A673 (cell line): ENCODE results near the gene TRIM29.

ENCODE experiments used
- CTCF ChIP-seq: fragments of 300-800, 200-600 bp; sonication (generic); conservative IDR thresholded peaks from 2 replicates; pipeline ENCODE4 v1.5.1; 2017; ENCODE audit warnings: low read depth, mild to moderate bottlenecking, antibody characterized with exemption, low read length, moderate library complexity, mixed read lengths
- EZH2 ChIP-seq: fragments of 200-600 bp; sonication (generic); IDR thresholded peaks from 2 replicates; pipeline ENCODE4 v1.6.1; 2017; ENCODE audit warnings: borderline replicate concordance, low read depth, mild to moderate bottlenecking, mixed read lengths, antibody characterized with exemption, low read length; ENCODE audit not compliant: poor library complexity, severe bottlenecking

DNA sequence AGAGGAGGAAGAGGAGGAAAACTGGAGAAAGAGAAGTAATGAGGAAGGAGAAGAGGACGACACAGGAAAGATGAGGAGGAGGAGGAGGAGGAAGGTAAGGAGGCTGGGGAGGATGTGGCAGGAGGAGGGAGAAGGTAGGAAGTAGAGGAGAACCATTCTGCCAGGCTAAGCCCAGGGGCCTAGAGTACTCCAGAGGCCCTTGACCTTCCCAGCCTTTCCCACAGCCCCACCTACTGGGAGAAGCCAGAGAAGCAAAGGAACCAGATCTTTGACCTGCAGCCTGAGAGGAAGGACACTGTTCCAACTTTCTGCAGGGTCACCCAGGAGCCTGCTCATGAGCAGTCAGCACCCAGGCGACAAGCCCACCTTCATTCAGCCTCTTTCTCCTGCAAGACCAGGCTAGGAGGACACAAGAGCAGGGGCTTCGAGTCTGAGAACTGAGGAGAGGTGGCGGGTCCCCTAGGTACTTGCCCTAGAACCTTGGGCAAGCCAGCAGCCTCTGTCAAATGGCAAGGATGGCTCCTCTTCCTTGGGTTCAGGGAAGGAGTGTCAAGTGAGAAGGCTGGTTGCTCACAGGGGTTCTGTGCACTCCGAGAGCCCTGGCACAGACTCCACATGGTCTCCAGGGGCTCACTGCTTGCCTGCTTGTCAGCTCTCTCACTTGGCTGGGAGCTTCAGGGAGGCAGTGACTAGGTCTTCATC lies 45.0 kb upstream of the TRIM29 start:
- TF ChIP-seq CTCF (peak; percentile 48), EZH2 (no peak)
